Stimulated activated CD8-positive, alpha-beta memory T cell treated with anti-CD3 and anti-CD28 coated beads, Interleukin-12 subunit alpha, Interleukin-12 subunit beta, amount 100 ng/mL, for 1 hour (primary cell): ENCODE results near the gene SIAH2.

ENCODE experiments used
- DNase-seq: peaks from one replicate; pipeline ENCODE4 v3.0.0-alpha.2; 2020; ENCODE audit warnings: low read depth

Gene SIAH2

DNA sequence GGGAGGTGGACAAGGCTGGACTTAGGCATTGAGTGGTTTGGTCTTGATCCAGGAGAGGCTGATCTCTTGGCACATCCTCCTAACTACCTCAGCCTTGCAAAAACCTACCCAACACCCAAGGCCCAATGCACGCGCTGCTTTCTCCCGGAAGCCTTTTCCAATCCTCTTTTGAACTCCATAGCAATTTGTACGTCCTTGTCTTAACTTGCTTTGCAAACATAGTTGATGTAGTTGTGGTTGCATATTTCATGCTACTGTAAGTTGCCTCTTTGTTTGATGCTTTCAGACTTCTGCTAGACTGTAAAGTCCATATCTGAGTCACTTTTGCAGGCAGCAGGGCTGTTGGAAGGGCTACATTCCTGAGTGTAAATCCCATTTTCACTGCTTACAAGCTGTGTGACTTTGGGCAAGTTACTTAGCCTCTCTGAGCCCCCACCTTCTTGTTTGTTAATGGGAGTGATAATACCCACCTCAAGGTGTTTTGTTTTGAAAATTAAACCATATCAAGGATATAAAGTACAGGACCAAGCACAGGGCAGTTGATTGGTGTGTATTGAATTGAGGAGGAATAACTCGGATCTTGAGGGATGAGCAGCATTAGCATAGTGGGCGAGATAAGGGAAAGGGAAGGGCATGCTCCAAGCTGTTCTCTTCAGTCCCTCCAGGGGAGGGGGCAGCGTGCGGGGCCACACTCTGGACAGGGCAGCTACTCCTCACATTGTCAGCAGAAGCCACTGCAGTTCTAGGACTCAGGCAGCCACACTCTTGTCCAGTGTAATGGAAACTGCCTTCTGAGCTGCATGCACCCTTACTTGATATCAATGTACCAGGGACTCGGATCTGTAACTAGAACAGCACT, 28.8 kb downstream of the SIAH2 start:
- no peak for DNase-seq

DNA sequence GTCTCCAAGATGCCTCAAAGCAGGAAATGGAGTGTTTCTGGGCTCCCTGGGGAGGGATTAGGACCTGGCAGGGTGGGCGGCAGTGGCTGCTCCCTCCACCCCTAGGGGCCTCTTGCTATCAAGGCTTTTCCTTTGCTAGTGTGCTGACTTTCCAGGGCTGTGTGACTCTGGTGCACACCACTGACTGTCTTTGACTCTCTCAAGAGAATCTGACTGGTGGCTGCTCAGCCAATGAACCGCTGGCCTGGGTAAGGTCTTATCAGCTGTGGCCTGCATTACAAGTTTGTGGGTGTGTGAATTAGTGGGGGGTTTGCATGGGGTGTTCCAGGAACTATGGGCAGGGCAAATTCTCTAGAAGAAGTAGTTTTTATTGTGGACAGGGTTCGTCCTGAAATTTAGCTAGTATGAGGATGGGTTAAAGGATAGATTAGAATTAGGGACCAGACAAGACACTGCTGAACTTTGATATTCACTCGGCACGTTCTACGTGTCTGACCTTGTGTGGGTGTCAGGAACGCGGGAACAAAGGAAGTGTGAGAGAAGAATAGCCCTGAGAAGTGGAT, 29.5 kb downstream of the SIAH2 start:
- DNase-seq = no peak

- DNase-seq = no peak
Measured at GRCh38 chr3:150729682-150730360, 33.1 kb downstream of the SIAH2 start.

- no peak for DNase-seq
Measured at GRCh38 chr3:150727653-150728502, 35.1 kb downstream of the SIAH2 start.

- no peak for DNase-seq
Measured at GRCh38 chr3:150725548-150725947, 37.4 kb downstream of the SIAH2 start.

GRCh38 chr3:150723946-150724345, 39.0 kb downstream of the SIAH2 start:
- DNase-seq = no peak

GRCh38 chr3:150722267-150722666, 40.7 kb downstream of the SIAH2 start:
- DNase-seq = no peak

GRCh38 chr3:150721285-150722130, 41.5 kb downstream of the SIAH2 start:
- DNase-seq = no peak

GRCh38 chr3:150720444-150720843, 42.5 kb downstream of the SIAH2 start:
- DNase-seq = no peak

- DNase-seq = no peak
Measured at GRCh38 chr3:150710097-150710496, 52.9 kb downstream of the SIAH2 start.

- peak; percentile 64 for DNase-seq
Measured at GRCh38 chr3:150703756-150704344, 59.1 kb downstream of the SIAH2 start, which contains the start of gene ERICH6. Gene ERICH6 (minus strand): TSS chr3:150703920. CDS start chr3:150703898, 22 bp downstream.

DNA sequence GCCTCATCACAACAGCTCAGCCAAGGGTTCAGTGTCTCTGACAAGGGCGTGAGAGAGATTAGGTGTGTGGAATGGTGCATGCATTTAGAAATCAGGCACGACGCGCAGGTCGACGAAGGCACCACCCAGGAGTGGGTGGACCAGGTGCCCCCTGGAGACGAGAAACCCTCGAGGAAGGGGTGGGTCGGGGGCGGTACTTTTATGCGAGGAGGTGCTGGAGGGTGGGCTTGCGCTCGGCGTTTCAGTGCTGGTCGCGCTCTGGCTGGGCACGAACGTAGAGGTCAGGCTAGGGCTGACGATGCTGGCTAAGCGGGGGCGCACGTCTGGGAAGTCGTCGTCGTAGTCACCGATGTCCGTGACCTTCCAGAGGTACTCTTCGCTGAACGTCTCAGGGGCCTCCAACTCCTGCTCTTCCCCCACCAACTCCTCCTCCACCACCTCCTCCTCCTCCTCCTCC, 59.6 kb downstream of the SIAH2 start:
- peak; percentile 23 for DNase-seq

DNA sequence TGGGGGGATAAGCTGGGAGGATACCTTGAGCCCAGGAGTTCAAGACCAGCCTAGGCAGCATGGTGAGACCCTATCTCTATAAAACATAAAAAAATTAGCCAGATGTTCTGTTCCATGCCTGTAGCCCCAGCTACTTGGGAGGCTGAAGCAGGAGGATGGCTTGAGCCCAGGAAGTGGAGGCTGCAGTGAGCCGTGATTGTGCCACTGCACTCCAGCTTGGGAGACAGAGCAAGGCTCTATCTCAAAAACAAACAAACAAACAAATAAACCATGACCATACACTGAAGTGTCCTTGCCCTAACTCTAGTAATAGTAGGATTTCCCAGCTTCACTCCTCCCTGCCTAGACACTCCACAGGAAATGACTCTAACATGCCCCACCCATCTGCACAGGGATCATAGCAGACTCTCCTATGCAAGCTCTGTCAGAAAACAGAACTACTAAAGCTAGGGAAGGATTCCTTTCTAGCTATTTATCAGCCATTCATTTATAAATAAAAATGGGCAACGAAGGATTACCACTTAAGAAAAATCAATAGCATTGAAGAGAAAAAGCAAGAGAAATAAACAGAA, 63.8 kb downstream of the SIAH2 start:
- no peak for DNase-seq

- DNase-seq = no peak
Measured at GRCh38 chr3:150697646-150698045, 65.3 kb downstream of the SIAH2 start.

- no peak for DNase-seq
Measured at GRCh38 chr3:150691414-150692040, 71.4 kb downstream of the SIAH2 start.
